NCI-H1694 (cell line): Measurements from ENCODE around the gene EMC6.

Experiments
- DNase-seq: peaks from one replicate; lab custom pipeline; 2025; lab: John Stamatoyannopoulos, UW

The EMC6 gene

DNA sequence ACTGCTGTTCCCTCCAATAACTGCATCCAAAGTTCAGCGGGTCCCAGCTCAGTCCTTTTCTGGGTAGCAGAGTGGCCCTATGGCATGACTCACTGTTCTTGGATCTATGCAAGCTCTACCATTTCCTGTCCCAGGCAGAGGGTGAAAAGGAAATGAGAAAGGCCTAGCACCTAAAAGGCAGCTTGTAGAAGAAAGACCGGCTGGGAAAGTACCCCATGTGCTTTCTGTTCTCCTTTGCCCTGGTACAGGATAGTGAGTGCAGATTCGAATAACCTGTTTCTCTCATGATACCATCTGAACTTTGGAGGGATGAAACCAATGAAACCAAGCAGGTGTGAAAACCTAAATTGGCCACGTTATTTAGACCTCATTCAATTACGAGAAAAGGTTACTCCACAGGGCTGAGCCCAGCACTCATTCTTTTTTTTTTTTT lies 42.4 kb downstream of the EMC6 start:
- DNase-seq, result no peak

- DNase-seq, result no peak
These were observed 44.3 kb downstream of the EMC6 start for GRCh38 chr17:3712811-3713463.

GRCh38 chr17:3715296-3715695 lies 46.7 kb downstream of the EMC6 start:
- no peak for DNase-seq

DNA sequence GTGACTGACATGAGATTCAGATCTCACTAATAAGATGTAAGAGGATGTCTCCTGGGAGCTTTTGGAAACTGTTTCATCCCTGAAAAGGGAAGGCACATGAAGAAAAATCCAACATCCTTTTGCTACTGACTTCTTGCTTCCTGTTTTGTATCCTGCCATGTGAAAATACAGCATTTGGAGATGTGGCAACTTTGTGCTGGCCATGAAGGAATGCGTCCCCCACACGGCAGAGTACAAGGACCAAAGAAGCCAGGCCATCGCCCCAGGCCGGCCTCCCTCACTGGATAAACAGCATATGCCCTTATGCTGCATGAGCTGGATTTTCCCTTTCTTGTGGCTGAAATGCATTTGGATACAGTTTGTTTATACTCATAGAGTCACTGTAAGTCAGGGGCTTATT lies 49.6 kb downstream of the EMC6 start:
- DNase-seq, result no peak

GRCh38 chr17:3719265-3719664 lies 50.7 kb downstream of the EMC6 start:
- DNase-seq, result no peak
